HL-60/S4 treated with phorbol 12-myristate 13-acetate at 8.2 ng/mL for 4 days and 3 days (cell line): Measurements from ENCODE around the gene SEMA4D.

Experiments
- in situ Hi-C: fragments of 300-500 bp; cut with MboI; formaldehyde crosslinking; loops from 2 replicates; pipeline ENCODE4 v1.15.0; 2022; ENCODE audit warnings: low sequenced_read_pairs

Gene SEMA4D

DNA sequence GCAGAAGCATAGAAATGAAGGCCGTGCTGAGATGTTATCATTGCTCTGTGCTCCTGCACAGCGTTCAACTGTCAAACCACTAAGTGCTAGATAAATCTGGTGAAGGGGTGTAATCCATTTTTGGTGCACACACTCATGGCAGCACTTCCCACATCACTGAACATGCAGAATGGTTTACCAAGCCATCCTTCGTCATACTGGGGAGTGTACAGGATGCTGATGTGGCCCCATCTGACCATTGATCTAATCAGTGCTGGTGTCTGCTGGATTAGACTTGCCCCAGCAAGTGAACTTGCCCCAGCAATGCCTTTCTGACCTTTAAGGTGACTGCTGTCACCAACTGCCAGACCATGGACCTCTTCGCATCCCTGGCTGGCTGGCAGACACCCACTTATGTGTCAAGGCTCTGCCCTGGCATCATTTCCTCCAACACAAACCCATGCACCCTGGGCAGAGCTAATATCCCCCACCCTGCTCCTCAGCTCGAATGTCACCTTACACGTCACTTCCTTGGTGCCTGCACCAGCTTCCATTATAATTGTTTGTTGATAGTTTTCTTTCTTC is 4.2 kb upstream of the SEMA4D start:
- in situ Hi-C loops = no loop called here

DNA sequence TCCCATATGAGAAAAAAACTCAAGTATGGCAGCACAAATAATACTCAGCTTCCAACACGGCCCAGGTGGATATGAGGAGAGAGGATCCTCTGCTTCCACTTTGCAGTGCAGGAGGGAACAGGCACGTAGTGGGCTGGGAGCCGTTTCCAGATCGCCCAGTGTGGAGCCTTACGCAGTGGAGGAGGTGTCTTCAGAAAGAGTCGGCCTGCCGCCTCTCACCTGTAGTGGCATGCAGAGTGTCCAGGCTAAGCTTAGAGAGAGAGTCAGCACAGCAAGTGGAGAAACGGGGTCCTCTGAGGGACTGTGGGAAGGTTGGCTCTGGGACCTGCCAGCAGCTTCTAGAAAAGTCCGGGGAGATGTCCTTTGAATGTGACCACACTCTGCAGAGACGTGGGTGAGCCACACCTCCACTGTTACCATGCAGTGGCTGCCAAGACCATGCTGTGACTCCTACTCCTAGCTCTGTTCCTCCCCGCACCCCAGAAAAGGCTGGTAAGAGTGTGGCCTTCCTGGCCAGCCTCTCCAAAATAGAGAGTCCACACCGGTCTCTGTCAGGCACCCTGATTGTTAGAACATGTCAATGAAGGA is 3.5 kb upstream of the SEMA4D start:
- in situ Hi-C loops = no loop called here

DNA sequence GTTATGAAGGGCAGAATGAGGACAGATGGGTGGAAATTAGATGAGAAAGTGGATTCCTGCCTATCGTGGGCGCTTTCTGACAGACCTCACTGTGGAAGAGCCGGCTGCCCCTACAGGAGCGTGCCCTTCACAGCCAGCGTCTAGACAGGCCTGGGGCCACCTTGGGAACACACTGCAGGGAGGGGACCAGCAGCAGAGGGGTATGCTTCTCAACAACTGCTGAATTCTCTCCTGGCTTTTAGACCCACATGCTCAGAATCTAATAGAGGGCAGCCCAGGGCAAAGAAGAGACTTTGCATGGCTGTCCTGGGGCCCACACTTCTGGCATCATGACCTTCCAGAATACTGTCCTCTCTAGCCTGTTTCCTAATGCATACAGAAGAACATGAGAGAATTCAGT is 2.1 kb upstream of the SEMA4D start:
- in situ Hi-C loops = no loop called here

DNA sequence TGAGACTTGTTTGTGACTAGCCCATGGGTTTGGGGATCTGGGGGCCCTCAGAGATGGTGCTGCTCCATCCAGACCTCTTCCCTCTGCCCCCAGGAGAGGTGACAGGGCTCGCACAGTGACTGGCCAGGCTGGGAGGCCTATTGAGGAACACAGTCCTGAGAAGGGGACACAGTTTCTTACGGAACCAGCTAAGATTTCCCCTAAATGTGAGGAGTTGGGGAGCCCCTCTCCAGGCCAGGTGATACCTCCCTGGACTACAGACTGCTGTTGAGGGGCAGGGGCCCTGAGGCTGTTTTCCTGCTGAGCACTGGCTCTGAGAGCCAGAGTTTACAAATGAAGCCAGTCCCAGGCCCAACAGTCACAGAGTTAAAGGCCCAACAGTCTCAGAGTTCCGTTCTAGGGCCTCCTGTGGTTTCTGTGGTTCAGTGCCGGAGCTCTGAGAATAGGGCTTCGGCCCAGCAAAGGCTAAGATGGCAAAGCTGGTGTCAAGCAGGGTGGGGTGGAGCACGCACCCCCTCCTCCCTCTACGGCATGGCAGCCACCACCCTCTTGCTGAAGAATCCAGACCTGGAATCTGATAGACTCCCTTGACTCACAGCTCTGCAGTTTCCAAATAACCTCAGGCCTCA is 1.1 kb upstream of the SEMA4D start:
- in situ Hi-C loops = no loop called here

DNA sequence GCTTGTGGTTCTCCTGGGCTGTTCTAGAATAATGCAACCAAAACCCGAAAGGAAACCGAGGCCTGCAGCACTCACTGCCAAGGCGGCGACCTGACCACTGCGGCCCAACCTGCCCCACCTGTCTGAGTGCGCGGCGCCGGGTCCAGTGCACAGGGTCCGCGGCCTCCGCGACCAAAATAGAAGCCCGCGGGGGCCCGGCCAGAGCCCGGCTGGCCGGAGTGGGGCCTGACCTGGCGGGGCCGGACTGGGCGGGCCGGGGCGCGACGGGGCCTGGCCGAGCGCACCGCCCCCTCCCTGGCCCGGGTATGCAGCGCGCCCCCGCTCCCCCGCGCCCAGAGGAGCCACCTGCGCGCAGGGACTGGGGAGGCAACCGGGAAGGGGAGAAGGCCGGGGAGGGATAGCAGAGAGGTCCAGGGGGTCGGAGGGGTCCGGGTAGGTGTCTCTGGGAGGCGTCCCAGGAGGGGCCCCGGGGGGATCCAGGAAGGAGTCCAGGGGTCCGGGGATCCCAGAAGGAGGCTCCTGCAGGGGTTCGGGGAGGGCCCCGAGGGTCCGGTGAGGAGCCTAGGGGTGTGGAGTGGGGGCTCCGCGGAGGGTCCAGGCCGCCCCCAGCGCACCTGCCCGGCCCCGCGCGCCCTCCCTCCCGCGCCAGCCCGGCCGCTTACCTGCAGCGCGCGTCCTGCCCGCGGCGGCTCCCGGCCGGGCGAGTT is 503 bp downstream of the SEMA4D start:
- in situ Hi-C loops = no loop called here

DNA sequence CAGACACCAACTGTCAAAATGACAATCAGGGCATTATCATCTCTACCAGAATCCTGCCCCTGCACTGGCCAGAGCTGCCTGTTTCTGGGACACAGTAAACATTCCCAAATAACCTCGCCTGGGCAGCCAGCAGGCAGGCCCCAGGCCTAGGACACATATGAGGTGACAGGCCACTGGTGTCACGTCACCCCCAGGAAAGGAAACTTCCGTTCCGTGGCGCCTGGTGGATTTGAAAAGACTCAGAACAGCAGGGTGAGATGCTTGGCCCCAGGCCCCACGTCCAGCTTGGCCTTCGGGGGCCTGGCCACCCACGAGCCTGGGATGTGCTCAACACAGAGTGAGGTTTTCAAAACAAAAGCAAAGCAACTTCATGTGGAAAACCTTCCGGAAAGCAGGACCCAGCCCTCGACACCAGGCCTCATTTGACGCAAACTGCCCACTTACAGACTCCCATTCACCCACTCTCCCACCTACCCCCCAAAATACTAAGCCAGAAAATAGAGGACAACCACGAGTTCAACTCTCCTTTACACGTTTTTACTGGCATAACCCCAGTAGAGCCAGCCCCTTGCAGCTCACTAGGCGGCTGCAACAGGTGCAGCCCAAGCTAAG is 1.2 kb downstream of the SEMA4D start:
- in situ Hi-C loops = no loop called here

DNA sequence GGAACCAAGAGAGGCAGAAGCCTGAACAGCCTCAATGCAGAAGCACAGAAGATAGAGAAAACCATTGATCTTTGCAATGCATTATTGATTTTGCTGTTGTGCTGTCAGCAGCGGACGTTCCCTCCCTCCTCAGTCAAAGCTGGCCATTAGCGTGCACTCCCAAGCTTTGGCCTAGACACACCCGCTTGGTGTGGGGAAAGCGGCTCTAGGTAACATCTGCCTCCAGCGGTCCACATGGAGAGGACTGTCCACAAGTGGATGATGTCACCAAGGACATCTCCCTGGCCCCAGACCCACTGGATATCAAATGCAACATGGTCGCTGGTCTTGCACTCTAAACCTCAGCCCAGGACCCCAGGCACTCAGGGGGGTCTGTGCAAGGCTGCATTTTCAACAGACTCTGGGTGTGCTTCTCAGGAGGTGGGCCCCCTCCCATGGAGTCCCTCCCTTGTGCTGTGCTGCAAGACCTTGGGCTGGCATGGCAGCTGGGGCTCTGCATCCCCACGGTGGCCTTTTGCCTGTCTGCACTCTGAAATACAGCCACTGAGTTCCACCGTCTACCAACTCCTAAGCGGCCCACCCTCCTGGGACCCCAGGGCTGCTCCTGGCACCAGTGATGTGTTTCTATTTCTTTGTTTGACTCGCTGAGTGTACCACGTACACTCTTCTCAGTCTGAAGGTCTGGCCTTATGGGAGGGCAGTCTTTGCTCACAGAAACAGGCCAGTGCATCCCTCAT is 1.9 kb downstream of the SEMA4D start:
- in situ Hi-C loops = no loop called here

DNA sequence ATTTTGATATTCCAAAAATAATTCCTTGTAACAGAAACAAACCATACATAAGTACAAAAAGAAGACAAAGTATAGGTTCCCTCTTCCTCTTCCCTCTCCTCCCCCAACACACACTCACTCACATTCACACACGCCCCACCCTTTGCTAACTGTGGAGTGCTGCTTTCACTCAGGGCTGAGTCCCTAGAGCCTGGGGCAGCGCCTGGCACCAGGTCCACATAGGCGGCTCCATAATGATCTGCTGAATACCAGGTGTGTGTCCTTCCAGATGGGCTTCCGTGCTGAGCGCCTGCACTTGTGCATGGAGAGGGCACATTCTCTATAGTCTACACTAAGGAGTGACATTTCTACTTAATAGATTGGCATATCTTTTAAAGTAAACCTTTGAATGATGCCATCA is 3.7 kb downstream of the SEMA4D start:
- in situ Hi-C loops = no loop called here

DNA sequence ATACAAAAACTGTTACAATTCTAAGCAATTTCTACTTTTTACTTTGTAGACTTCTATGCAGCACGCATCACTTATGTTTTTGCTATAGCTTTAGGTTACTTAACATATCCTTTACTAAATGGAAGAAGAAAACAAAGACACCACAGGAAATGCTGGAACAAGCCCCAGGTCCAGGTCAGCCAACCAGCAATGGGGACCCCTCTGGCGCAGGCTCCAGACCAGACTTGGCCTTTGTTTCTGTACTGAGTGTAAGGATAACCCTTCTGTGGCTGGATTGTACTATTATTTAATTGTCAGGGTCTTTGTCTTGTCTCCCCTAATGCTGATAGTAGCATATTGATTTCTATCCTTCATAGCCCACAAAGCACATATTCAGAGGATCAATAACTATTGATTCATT is 4.2 kb downstream of the SEMA4D start:
- in situ Hi-C loops = no loop called here

DNA sequence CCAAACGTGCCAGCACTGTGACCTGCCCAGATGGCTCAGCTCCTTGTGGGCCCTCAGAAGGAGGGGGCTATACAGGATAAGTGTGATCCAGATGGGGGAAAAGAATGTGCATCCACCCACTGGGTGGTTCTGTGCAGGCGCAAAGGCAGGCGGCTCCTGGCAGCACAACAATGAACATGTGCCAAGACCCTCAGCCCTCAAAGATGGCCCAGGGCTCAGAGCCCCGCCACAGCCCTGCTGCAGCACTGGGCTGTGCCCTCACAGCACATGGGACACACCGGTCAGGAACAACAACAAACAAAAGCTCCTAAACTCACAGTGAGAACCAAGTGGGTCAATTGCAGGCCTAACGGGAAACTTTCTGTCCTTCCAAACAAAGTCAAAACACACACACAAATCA is 4.7 kb downstream of the SEMA4D start:
- in situ Hi-C loops = no loop called here

DNA sequence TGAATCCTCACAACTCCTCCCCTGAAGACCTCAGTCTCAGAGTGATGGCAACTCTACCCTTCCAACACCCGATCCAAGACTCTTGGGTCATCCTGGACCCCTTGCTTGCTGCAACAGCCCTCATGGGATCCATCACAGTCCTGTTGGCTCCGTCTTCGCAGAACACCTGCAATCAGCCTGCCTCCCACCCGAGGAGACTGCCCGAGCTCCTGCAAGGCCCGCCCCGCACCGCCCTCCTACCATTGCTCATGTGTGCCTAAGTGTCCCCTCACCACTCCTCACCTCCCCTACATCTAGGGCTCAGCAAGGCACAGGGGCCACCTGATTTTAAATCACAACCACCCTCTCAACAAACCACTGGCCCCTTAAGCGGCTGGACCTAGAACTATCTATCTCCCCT is 5.3 kb downstream of the SEMA4D start:
- in situ Hi-C loops = no loop called here

DNA sequence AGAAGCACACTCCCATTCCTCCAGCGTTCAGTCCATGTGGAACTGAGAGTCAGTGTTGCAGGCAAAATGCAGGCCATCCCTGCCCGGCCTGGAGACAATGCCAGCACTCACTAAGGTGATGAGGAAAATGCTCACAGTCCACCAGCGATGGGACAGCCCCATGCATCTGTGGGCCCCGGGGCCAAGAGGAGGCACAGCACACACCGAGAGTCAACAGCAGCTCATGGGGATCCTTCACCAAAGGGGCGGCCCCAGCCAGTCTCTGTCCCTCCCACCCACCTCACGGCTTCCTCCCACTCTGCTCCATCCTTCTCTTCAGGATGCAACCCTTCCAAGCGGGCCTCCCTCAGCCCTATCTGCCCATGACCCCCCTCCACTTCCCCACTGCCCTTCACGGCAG is 6.2 kb downstream of the SEMA4D start:
- in situ Hi-C loops = no loop called here

DNA sequence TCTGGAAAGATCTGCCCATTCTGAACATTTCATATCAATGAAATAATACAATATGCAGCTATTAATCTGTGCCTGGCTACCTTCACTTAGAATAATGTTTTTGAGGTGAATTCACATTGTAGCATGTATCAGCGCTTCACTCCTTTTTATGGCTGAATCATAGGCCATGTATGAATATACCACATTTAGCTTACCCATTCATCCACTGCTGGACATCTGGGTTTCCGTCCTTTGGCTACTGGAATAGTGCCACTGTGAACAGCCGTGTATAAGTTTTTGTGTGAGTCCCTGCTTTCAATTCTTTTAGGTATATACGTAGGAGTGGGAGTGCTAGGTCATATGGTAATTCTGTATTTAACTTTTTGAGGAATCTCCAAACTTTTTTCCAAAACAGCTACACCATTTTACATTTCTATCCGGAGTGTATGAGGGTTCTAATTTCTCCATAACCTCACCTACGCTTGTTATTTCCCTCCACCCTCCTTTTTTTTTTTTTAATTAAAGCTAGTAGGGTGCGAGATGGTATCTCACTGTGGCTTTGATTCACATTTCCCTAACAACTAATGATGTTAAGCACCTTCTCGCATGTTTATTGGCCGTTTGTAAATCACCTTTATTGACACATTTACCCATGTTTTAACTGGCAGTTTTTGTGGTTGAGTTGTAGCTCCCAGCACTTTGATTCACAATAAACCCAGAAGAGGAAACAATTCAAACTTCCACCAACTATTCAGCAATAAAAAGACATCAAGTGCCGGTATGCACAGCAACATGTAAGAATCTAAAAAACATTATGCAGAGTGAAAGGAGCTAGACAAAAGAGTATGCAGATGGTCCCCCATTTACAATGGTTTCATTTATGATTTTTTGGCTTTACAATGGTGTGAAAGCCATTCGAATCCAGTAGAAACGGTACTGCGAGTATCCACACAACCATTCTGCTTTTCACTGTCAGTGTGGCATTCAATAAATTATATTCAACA is 8.1 kb downstream of the SEMA4D start:
- in situ Hi-C loops = no loop called here

DNA sequence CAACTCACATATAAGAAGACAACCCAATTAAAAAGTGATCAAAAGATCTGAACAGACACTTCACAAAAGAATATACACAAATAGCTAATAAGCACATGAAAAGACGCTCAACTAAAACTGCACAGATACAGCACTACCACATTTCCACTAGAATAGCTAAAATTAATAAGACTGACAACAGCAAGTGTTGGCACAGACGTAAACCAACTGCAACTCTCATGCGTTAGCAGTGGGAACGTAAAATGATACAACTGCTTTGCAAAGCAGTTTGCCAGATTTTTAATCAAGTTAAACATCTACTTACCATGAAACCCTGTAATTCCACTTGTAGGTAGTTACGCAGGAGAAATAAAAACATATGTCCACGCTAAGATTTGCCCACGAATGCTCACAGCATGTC is 9.0 kb downstream of the SEMA4D start:
- in situ Hi-C loops = no loop called here

DNA sequence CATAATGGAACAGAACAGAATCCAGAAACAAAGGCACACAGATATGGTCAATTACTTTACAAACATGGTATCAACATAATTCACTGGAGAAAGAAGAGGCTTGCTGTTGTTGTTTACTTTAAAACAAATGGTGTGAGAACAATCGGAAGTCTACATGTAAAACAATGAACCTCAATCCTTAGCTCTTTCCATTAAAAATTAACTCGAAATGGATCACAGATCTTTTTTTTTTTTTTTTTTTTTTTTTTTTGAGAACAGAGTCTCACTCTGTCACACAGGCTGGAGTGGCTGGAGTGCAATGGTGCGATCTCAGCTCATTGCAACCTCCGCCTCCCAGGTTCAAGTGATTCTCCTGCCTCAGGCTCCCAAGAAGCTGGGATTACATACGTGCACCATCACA is 9.8 kb downstream of the SEMA4D start:
- in situ Hi-C loops = no loop called here

DNA sequence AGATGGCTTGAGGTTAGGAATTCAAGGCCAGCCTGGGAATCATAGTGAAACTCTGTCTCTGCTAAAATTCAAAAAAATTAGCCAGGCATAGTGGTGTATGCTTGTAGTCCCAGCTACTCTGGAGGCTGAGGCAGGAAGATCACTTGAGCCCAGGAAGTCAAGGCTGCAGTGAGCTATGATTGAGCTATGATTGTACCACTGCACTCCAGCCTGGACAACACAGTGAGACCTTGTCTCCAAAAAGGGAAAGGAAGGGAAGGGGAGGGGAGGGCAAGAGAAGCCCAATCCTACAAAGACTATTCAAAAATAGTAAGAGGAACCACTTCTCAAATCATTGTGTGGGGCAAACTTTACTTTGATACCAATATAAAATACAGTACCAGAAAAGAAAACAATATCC is 11.2 kb downstream of the SEMA4D start:
- in situ Hi-C loops = no loop called here

DNA sequence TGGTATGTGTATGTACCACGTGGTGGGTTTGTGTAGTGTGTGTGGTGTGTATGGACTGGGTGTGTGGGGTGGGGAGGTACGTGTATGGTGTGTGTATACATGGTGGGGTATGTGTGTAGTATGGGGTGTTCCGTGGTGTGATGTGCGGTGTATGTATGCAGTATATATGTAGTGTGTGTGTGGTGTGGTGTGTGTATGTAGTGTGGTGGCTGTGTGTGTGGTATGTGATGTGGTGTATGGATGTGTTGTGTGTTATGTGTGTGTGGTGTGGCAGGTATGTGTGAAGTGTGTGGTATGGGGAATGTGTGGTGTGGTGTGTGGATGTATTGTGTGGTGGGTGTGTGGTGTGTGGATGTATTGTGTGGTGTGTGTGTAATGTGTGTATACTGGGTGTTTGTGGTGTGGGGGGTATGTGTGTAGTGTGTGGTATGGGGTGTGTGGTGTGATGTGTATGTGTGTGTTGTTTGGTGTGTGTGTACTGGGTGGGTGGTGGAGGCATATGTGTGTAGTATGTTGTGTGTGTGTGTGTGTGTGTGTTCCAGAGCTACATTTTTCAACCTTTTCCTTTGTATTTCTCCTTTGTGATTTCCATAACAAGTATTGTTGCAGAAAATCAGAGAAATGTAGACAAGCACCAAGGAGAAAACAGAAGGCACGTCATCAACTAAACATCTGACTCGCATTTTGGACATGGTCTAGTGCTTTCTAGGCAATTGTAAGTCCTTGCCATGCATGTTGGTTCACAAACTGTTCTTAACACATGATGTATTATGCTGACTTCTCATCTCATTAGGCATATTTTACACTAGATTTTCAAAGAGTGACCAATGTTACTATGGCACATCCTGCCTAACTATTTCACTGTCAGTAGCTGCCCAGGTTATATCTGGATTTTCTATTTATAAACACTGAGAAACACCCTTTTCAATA is 13.2 kb downstream of the SEMA4D start:
- in situ Hi-C loops = no loop called here

DNA sequence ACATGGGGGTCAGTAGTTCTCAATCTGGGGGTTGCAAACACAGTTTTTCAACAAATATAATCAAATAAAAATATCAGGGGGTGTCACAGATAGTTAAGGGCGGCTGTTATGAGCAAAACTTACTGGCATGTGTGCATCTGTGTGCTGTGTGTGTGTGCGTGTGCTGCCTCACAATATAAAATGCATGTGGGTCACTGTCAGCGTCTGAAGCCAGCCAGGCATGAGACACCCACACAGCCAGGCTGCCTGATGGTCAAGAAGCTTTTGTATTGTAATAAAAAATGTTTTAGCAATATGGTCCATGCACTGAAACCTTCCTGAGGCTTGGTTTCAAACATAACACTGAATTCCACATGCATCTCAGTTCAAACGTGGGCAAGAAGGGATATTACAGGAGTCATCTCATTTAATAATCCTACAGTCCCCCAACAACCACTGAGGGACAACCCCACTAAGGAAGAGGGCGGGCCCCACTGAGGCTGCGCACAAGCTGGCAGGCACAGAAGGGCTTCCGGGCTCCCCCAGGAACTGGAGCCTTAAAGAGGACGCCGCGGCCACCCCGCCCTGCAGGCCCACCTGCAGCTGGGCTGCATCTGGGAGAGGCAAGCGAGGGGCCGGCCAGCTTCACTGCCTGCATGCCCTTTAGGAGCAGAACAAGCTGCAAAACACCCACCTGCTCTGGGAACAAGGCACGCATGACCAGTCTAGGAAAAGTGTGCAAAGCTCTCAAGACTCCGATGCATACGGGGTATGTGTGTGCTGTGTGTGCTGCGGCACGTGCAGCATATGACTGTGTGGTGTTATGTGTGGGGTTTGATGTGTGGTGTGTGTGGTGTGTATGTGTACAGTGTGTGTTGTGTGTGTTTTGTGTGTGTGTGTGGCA is 14.1 kb downstream of the SEMA4D start:
- in situ Hi-C loops = no loop called here
